ENCODE data around the gene NKAIN2.

DNA sequence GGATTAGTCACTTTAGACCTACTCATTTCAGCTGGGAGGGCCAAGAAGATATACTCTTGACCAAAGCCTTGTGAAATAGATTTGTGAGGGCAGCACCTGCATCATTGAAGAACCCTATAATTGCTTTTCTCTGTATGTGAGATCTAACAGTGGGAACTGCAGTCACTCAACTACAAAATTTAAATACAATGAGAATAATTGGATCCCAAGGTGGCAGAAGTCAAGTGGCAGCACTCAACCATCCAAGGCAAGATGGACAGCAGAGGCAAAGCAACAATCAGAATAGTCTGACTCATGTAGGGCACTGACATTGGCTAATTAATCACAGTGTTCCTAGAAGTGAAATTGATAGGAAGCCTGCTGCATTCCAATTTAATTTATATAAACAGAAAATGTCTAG lies 8.9 kb upstream of the NKAIN2 start:
- TF ChIP-seq, protein P1, sequence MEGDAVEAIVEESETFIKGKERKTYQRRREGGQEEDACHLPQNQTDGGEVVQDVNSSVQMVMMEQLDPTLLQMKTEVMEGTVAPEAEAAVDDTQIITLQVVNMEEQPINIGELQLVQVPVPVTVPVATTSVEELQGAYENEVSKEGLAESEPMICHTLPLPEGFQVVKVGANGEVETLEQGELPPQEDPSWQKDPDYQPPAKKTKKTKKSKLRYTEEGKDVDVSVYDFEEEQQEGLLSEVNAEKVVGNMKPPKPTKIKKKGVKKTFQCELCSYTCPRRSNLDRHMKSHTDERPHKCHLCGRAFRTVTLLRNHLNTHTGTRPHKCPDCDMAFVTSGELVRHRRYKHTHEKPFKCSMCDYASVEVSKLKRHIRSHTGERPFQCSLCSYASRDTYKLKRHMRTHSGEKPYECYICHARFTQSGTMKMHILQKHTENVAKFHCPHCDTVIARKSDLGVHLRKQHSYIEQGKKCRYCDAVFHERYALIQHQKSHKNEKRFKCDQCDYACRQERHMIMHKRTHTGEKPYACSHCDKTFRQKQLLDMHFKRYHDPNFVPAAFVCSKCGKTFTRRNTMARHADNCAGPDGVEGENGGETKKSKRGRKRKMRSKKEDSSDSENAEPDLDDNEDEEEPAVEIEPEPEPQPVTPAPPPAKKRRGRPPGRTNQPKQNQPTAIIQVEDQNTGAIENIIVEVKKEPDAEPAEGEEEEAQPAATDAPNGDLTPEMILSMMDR (IDR thresholded peaks at IDR 0.05) = no peak
- TF ChIP-seq CHD2 (IDR thresholded peaks at IDR 0.05; ENCODE audit: low read length, partially characterized antibody) = no peak

Data from SK-N-SH (cell line).